ENCODE measurements around the gene GNAI1. TPM values are rescaled to one million over a fixed set of nuclear protein-coding genes. Genes with fewer than 3 reads are reported as not detected.
"Not testable (repeated sequence)": the region's sequence is repeated elsewhere in the genome, so short reads cannot be mapped to it uniquely, and the experiment has no call there.

Gene GNAI1
- total RNA-seq, 2 donors from 2014 or later = 21.5 to 27.0 TPM

GRCh38 chr7:80154656-80155333, 20.2 kb downstream of the GNAI1 start:
- Histone ChIP-seq H3K9me3 (ENCODE audit: control insufficient read depth, low read length) (no peaks in the 10 kb centered on the region), H3K36me3 (ENCODE audit: control insufficient read depth, insufficient read depth, low read length) (no peaks in the 10 kb centered on the region), H3K4me1 (ENCODE audit: control insufficient read depth, insufficient read depth, low read length) (no peaks in the 10 kb centered on the region), H3K4me3 (ENCODE audit: low read length) (no peak overlapping the region), H3K27me3 (ENCODE audit: control insufficient read depth, insufficient read depth, low read length, poor library complexity, severe bottlenecking) (no peaks in the 10 kb centered on the region), H3K9ac (ENCODE audit: extremely low read depth, low read length, poor library complexity, severe bottlenecking) (no peak overlapping the region), H3K27ac (ENCODE audit: low read depth, low read length) (no peak overlapping the region)
- no peak for TF ChIP-seq CTCF (conservative IDR thresholded peaks at IDR 0.05)
- Mint-ChIP-seq H3K9me3 (no peaks in the 10 kb centered on the region), H3K4me3 (no peak overlapping the region), H3K27ac (no peak overlapping the region), H3K27me3 (ENCODE audit: insufficient read depth) (no peaks in the 10 kb centered on the region), H3K4me1 (peaks cover 16% of the 10 kb centered on the region), H3K36me3 (ENCODE audit: low read depth) (no peaks in the 10 kb centered on the region)
- no peak for DNase-seq

GRCh38 chr7:80155374-80155773, 20.7 kb downstream of the GNAI1 start:
- Mint-ChIP-seq H3K4me3 (no peak overlapping the region), H3K27ac (no peak overlapping the region), H3K9me3 (no peaks in the 10 kb centered on the region), H3K27me3 (ENCODE audit: insufficient read depth) (no peaks in the 10 kb centered on the region), H3K36me3 (ENCODE audit: low read depth) (no peaks in the 10 kb centered on the region), H3K4me1 (peaks cover 19% of the 10 kb centered on the region)
- WGBS, 2 experiments (ENCODE audit: insufficient coverage in 1 of 2, insufficient read length in 1 of 2) = 88% methylated on average over 1 of the region's 1 CpG; no CpG with 5 or more reads in 1 of the 2 experiments
- TF ChIP-seq CTCF (conservative IDR thresholded peaks at IDR 0.05) = no peak
- no peaks in the 10 kb centered on the region for H3K4me1 ChIP-seq (ENCODE audit: control insufficient read depth, insufficient read depth, low read length)
- no peak for DNase-seq
- no peak overlapping the region for H3K27ac ChIP-seq (ENCODE audit: low read depth, low read length)
- no peak overlapping the region for H3K4me3 ChIP-seq (ENCODE audit: low read length)
- no peaks in the 10 kb centered on the region for H3K27me3 ChIP-seq (ENCODE audit: control insufficient read depth, insufficient read depth, low read length, poor library complexity, severe bottlenecking)
- no peaks in the 10 kb centered on the region for H3K36me3 ChIP-seq (ENCODE audit: control insufficient read depth, insufficient read depth, low read length)
- H3K9ac ChIP-seq (ENCODE audit: extremely low read depth, low read length, poor library complexity, severe bottlenecking) = no peak overlapping the region
- no peaks in the 10 kb centered on the region for H3K9me3 ChIP-seq (ENCODE audit: control insufficient read depth, low read length)

GRCh38 chr7:80157770-80158169, 23.1 kb downstream of the GNAI1 start:
- not testable (repeated sequence) for H3K4me3 ChIP-seq (ENCODE audit: low read length); H3K27me3 ChIP-seq (ENCODE audit: control insufficient read depth, insufficient read depth, low read length, poor library complexity, severe bottlenecking); H3K27ac ChIP-seq (ENCODE audit: low read depth, low read length); H3K36me3 Mint-ChIP-seq (ENCODE audit: low read depth); H3K36me3 ChIP-seq (ENCODE audit: control insufficient read depth, insufficient read depth, low read length); H3K9ac ChIP-seq (ENCODE audit: extremely low read depth, low read length, poor library complexity, severe bottlenecking); H3K27ac Mint-ChIP-seq; H3K9me3 Mint-ChIP-seq; H3K9me3 ChIP-seq (ENCODE audit: control insufficient read depth, low read length); DNase-seq; H3K4me1 ChIP-seq (ENCODE audit: control insufficient read depth, insufficient read depth, low read length); H3K4me3 Mint-ChIP-seq; H3K27me3 Mint-ChIP-seq (ENCODE audit: insufficient read depth)
- 85 to 100% methylated on average over 1 to 4 of the region's 4 CpGs for WGBS, 2 experiments (ENCODE audit: insufficient coverage in 1 of 2, insufficient read length in 1 of 2)
- H3K4me1 Mint-ChIP-seq = peaks cover 13% of the 10 kb centered on the region

- Histone ChIP-seq H3K4me1 (ENCODE audit: control insufficient read depth, insufficient read depth, low read length) (no peaks in the 10 kb centered on the region), H3K27me3 (ENCODE audit: control insufficient read depth, insufficient read depth, low read length, poor library complexity, severe bottlenecking) (no peaks in the 10 kb centered on the region), H3K9me3 (ENCODE audit: control insufficient read depth, low read length) (no peaks in the 10 kb centered on the region), H3K27ac (ENCODE audit: low read depth, low read length) (no peak overlapping the region), H3K36me3 (ENCODE audit: control insufficient read depth, insufficient read depth, low read length) (no peaks in the 10 kb centered on the region), H3K4me3 (ENCODE audit: low read length) (no peak overlapping the region), H3K9ac (ENCODE audit: extremely low read depth, low read length, poor library complexity, severe bottlenecking) (no peak overlapping the region)
- Mint-ChIP-seq H3K9me3 (peaks cover 4% of the 10 kb centered on the region), H3K27me3 (ENCODE audit: insufficient read depth) (no peaks in the 10 kb centered on the region), H3K27ac (no peak overlapping the region), H3K4me3 (no peak overlapping the region), H3K36me3 (ENCODE audit: low read depth) (no peaks in the 10 kb centered on the region), H3K4me1 (peaks cover 8% of the 10 kb centered on the region)
- WGBS, 2 experiments (ENCODE audit: insufficient coverage in 1 of 2, insufficient read length in 1 of 2) = 89 to 100% methylated on average over 1 to 3 of the region's 3 CpGs
- DNase-seq = no peak
- TF ChIP-seq CTCF (conservative IDR thresholded peaks at IDR 0.05) = no peak
Measured at GRCh38 chr7:80159802-80160201, 25.2 kb downstream of the GNAI1 start.
